Brain microvascular endothelial cell (primary cell): ENCODE data around the gene CDH23.

Experiments
- DNase-seq: peaks from one replicate; pipeline ENCODE4 v3.0.0-alpha.2; 2020
- H3K27ac ChIP-seq: fragments of 250-450 bp; sonication (Bioruptor Pico); 2 replicates; pipeline ENCODE4 v1.5.1; 2020; ENCODE audit warnings: mild to moderate bottlenecking, moderate library complexity
- H3K27me3 ChIP-seq: fragments of 250-450 bp; sonication (Bioruptor Pico); replicated peaks from 2 replicates; pipeline ENCODE4 v1.5.1; 2020; ENCODE audit warnings: mild to moderate bottlenecking
- H3K36me3 ChIP-seq: fragments of 250-450 bp; sonication (Bioruptor Pico); replicated peaks from 2 replicates; pipeline ENCODE4 v1.5.1; 2020; ENCODE audit warnings: mild to moderate bottlenecking
- H3K4me3 ChIP-seq: 2 replicates; pipeline ENCODE4 v1.5.1; 2011; ENCODE audit warnings: low read depth, mild to moderate bottlenecking, control low read depth, low read length, moderate library complexity
- in situ Hi-C: cut with HindIII; loops from 2 replicates; pipeline ENCODE4 v1.10.0; 2017; ENCODE audit warnings: low sequenced_read_pairs, low pct_ligation_motif_present
- TF ChIP-seq, protein P1 (sequence below): IDR thresholded peaks from 2 replicates; pipeline ENCODE4 v1.5.1; 2011; ENCODE audit warnings: low read depth, mild to moderate bottlenecking, moderate library complexity, low read length, control low read depth, inconsistent platforms; ENCODE audit errors: missing control alignments

CDH23 gene

DNA sequence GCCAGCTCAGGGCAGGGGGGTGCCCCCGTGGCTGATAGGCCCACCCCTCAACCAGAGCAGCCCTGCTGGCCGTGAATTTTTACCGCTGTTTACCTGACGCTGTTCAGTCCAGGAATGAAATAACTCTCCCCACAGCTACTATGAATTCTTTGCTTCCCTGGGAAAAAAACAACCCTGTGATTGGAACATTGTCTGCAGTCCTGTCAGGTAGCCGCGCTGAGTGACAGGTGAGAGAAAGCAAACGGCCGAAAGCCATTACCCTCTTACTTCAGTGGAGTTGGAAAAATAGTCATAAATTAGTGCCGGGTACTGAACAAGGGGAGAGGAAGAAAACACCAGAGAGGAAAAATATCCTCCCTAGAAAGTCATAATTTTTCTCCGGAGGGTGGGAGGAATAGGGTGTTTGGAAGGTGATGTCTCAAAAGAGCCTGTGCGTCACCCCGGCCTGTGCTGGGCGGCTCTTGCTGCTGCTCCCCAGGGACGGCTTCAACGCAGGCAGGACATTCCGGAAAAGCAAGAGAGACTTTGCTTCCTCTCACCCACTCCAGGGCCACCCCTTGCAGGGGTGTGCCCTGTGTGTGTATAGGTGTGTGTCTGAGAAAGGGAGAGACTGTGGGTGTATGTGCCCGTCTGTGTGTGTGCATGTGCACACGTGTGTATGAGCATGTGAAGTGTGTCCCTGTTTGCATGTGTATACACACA is 69.0 kb downstream of the CDH23 start:
- TF ChIP-seq, protein P1, sequence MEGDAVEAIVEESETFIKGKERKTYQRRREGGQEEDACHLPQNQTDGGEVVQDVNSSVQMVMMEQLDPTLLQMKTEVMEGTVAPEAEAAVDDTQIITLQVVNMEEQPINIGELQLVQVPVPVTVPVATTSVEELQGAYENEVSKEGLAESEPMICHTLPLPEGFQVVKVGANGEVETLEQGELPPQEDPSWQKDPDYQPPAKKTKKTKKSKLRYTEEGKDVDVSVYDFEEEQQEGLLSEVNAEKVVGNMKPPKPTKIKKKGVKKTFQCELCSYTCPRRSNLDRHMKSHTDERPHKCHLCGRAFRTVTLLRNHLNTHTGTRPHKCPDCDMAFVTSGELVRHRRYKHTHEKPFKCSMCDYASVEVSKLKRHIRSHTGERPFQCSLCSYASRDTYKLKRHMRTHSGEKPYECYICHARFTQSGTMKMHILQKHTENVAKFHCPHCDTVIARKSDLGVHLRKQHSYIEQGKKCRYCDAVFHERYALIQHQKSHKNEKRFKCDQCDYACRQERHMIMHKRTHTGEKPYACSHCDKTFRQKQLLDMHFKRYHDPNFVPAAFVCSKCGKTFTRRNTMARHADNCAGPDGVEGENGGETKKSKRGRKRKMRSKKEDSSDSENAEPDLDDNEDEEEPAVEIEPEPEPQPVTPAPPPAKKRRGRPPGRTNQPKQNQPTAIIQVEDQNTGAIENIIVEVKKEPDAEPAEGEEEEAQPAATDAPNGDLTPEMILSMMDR, result no peak
- DNase-seq, result no peak
- no peaks in the 10 kb centered on the region for H3K27me3 ChIP-seq
- in situ Hi-C loops, result no loop called here
- H3K4me3 ChIP-seq, result no peak overlapping the region
- H3K27ac ChIP-seq, result no peak overlapping the region
- H3K36me3 ChIP-seq, result no peaks in the 10 kb centered on the region

- no peak for DNase-seq
- no peaks in the 10 kb centered on the region for H3K36me3 ChIP-seq
- in situ Hi-C loops, result no loop called here
- H3K27me3 ChIP-seq, result no peaks in the 10 kb centered on the region
- TF ChIP-seq, protein P1, result no peak
- no peak overlapping the region for H3K4me3 ChIP-seq
- H3K27ac ChIP-seq, result no peak overlapping the region
Observed at GRCh38 chr10:71466330-71466729, 69.6 kb downstream of the CDH23 start.

- TF ChIP-seq, protein P1, result no peak
- no peaks in the 10 kb centered on the region for H3K27me3 ChIP-seq
- no peak overlapping the region for H3K27ac ChIP-seq
- in situ Hi-C loops, result no loop called here
- H3K4me3 ChIP-seq, result no peak overlapping the region
- DNase-seq, result no peak
- H3K36me3 ChIP-seq, result no peaks in the 10 kb centered on the region
Observed at GRCh38 chr10:71467161-71467560, 70.4 kb downstream of the CDH23 start.

- TF ChIP-seq, protein P1, result no peak
- Histone ChIP-seq H3K27ac (no peak overlapping the region), H3K4me3 (no peak overlapping the region), H3K27me3 (peaks cover 4% of the 10 kb centered on the region), H3K36me3 (no peaks in the 10 kb centered on the region)
- in situ Hi-C loops, result no loop called here
- no peak for DNase-seq
Observed at GRCh38 chr10:71467569-71468362, 71.0 kb downstream of the CDH23 start.

- H3K36me3 ChIP-seq, result no peaks in the 10 kb centered on the region
- no peak overlapping the region for H3K4me3 ChIP-seq
- no peak overlapping the region for H3K27ac ChIP-seq
- H3K27me3 ChIP-seq, result peaks cover 4% of the 10 kb centered on the region
- in situ Hi-C loops, result no loop called here
- TF ChIP-seq, protein P1, result no peak
- DNase-seq, result no peak
Observed at GRCh38 chr10:71468363-71469094, 71.8 kb downstream of the CDH23 start.
